HG02571 (cell line): ENCODE measurements around the gene CLEC4E.
"Not testable (repeated sequence)": the region's sequence is repeated elsewhere in the genome, so short reads cannot be mapped to it uniquely, and the experiment has no call there.

Experiments used
- ATAC-seq: cut with Tn5 transposase; IDR thresholded peaks from one replicate; pipeline ENCODE4 v1.9.1; 2021; ENCODE audit warnings: mild to moderate bottlenecking, moderate library complexity; ENCODE audit not compliant: unreplicated experiment

CLEC4E gene

GRCh38 chr12:8544295-8544694 lies 3.6 kb upstream of the CLEC4E start:
- peak; percentile 71 for ATAC-seq

DNA sequence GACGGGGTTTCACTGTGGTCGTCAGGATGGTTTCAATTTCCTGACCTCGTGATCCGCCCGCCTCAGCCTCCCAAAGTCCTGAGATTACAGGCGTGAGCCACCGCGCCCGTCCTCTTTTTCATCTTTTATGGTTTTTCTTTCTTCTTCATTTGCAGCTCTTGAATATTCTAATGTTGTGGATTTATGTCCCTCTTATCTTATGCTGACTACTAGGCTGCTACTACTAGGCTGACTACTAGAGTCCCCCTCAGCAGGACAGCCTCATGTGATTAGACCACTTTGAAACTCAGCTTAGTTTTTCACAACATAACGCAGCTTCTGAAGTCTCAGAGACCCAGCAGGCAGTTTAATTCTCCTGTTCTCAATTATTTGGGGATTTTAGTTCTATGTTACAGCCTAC lies 857 bp upstream of the CLEC4E start:
- no peak for ATAC-seq

- not testable (repeated sequence) for ATAC-seq
These were observed 2.9 kb downstream of the CLEC4E start for GRCh38 chr12:8537820-8538219.

- ATAC-seq: no peak
These were observed 8.7 kb downstream of the CLEC4E start for GRCh38 chr12:8532045-8532444.

- ATAC-seq: no peak
These were observed 13.2 kb downstream of the CLEC4E start for GRCh38 chr12:8527250-8528130.

DNA sequence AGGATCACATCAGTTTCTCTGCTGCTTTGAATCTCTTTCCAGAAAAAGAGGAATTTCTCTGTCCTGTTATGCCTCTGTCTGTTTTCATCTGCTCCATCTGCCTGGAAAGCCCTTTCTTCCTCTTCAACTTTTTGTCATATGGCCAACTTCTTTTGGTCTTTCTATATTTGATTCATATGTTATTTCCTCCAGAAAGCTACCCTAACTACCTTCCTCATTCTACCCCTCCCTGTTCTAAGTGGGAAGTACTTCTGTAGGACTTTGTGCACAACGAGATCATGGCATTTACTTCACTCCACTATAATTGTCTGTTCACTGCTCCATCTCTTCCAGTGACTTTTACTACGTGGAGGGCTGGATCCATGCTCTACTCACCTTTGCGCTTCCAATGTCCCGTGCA lies 21.5 kb downstream of the CLEC4E start:
- no peak for ATAC-seq

DNA sequence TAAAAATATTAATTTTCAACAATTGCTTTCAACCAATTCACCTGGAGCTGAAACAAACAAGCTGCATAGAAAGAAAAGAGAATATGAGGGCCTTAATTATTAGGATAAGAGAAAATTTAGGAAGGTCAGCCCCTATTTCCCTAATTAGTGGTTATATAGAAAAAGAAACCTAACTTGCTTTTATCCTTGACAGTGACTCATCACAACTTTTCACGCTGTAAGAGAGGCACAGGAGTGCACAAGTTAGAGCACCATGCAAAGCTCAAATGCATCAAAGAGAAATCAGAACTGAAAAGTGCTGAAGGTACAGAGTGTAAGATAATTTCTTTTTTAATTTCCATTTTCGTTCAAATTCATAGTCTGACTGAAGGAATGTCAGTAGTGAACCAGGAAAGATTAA lies 22.7 kb downstream of the CLEC4E start:
- ATAC-seq: no peak

DNA sequence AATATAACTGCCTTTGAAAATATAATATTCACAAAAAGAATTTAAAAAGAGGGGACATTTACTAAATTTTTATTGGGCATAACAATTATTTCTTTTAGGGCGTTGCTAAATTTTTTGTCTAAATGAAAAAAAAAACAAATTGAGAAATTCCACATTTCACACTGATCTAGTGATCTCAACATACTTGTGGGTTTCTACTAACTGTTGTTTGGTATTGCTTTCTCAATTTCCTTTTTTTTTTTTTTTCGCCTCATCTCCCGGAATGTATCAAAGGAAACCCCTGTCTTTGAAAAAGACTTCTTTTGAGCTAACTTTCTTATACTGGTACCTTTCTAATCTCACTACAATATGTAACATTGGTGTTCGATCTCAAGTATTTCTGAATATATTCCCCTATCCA lies 27.4 kb downstream of the CLEC4E start, which contains the start of gene CLEC4D:
Gene CLEC4D (plus strand): TSS at position 248 of the 400 bp plus-strand sequence. CDS start 230 bp downstream, outside the sequence.
- ATAC-seq: no peak

DNA sequence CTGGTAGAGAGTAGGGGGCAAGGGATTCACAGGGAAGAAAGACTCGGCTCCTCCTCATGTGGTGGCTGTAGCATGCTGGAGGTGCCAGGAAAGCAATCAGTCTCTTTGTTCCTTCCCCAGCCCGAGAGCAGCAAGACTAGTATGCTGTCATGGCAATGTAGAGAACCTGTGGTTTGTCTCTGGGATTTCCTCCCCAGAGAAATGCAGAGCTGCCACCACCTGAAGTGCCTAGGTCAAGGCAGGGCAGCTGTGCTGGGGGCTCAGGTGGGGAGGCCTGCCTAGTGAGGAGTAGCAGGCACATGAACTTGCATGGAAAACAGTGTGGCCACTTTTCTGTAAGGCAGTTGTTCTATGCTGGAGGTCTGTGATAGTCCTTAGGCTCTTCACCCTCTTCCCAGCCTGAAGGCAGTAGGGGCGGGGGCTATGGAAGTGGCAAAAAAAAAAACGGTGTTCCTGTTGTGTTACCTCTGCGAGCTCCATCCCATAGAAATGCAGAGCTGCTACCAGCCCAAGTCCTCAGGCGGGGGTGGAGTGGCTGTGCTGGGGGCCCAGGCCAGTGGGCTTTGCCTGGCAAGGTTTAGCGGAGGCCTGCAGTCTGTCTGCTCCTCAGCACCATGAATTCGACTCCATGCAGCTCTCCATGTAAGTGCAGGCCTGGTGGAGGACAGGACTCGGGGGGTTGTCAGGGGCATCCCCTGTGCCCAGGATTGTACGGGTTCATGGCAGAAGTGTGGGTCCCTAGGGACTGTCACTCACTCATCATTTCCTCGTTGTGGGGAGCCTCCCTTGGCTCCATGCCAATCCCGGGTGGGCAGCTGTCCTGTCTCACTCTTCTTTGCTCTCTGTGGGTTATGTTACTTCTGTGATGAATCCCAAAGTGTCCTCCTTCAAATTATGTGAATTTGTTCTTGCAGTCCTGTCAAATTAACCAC lies 31.5 kb downstream of the CLEC4E start:
- ATAC-seq: no peak

DNA sequence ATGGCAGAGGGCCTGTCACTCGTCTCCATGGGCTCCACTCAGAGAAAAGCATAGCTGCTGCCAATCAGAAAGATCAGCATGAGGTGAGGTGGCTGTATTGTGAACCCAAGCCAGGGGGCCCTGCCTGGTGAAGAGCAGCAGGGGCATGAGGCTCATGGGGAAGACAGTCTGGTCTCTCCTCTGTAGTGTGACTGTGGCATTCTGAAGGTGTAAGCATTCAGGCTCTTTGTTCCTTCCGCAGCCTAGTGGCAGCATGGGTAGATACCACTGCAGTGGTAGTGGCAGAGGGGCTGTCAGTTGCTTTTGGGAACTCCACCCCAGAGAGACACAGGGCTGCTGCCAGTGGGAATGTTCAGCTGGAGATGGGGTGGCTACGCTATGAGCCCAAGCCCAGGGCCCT lies 32.5 kb downstream of the CLEC4E start:
- no peak for ATAC-seq

GRCh38 chr12:8507596-8507995 lies 33.1 kb downstream of the CLEC4E start:
- ATAC-seq: no peak

DNA sequence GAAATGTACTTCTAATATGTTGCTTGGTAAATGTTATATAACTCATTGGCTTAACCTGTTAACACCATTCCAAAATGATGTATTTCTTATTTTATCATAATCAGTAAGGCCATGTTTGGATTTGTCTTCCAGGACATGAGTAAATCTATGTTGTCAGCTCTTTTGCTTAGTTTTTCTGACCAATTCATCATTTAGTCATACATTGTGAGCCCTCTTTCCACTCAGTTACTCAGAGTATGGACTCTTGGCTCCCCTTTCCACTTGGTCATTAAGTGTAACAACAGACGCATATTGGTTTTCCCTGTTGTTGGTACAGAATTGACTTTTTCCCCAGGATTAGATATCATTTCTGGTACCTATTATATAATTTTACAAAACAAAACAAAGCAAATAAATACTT lies 36.4 kb downstream of the CLEC4E start:
- no peak for ATAC-seq

- ATAC-seq: no peak
These were observed 39.0 kb downstream of the CLEC4E start for GRCh38 chr12:8501720-8502119.

DNA sequence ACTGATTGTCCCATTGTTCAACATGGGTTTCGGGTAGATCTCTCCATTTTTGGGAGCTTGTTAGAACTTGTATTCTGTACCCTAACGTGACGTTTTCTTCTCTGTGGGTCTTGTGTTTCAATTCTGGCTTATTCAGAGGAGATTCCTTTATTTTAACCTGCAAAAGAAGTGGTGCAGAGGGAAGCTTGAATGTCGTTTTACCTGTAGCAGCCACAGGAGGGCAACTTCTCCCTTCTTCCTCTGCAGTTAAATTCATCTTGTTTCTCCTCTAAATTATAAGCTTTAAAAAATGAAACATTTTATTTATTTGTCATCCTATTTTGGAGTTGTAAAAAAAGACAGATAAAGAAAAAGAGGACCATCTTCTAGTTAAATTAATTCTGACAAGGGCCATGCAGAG lies 41.1 kb downstream of the CLEC4E start:
- no peak for ATAC-seq

- ATAC-seq: not testable (repeated sequence)
These were observed 44.6 kb downstream of the CLEC4E start for GRCh38 chr12:8496074-8496473.

- not testable (repeated sequence) for ATAC-seq
These were observed 45.0 kb downstream of the CLEC4E start for GRCh38 chr12:8495671-8496070.

- ATAC-seq: peak; percentile 98
These were observed 47.6 kb downstream of the CLEC4E start for GRCh38 chr12:8493084-8493483.

DNA sequence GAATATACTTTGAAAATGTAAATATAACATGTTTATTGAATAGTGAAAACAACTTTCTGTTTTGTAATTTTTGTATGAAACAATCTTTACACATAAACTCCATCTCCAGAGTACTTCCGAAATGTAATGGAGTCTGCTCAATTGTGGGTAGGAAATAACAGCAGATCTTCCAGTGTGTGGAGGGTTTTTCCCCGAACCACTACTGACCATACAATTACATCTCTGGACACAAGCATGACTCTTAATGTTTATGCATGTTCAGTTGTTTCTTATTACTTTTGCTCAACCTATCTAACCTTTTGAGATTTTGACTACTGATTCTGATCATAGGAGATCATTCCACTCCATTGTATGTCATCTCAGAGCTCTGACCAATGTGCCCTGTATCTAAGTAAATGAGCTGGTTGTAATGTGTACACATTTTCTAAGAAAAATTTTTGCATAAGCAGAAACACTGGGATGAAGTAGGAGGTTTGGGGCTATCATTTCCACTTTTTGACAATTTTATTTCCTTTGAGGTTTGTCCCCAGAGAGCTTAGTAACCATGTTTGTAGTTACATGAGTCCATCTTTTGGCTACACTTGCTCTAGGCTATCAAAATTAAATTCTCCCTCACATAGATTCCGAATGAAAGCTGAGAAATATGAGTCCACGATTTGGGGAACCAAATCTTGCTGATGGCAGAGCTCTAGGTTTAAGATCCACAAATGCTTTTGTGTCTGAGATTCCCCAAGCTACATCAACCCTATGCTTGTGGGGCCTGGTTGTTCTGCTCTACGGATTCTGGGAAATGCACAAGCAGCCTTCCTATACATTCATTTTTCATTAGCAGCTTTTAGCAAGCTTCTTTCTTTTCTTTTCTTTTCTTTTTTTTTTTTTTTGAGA lies 48.8 kb downstream of the CLEC4E start:
- no peak for ATAC-seq
